HL-60/S4 treated with phorbol 12-myristate 13-acetate at 8.2 ng/mL for 4 days and 3 days (cell line): ENCODE results near the gene FOXP1.
"Not testable (repeated sequence)": the region's sequence is repeated elsewhere in the genome, so short reads cannot be mapped to it uniquely, and the experiment has no call there.

ENCODE experiments used
- in situ Hi-C: fragments of 300-500 bp; cut with MboI; formaldehyde crosslinking; loops from 2 replicates; pipeline ENCODE4 v1.15.0; 2022; ENCODE audit warnings: low sequenced_read_pairs

Gene FOXP1

DNA sequence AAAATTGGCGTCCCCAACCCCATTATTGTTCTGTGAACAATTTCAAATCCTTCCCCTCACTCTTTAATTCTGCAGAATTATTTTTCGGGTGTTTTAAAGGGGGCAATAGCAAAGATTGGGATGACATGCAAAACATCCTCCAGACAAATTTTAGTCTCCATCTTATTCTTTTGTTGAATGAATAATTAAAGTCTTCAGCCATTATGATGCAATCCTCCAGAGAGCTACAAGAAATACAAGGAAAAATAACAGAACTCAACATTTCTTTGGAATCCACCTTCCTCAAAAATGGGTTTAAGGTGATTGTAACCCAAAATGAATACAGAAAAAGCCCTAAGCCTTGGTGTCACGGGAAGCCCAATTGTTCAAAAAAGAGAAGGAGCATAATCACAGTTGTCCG is 49.9 kb downstream of the FOXP1 start:
- in situ Hi-C loops, result no loop called here

DNA sequence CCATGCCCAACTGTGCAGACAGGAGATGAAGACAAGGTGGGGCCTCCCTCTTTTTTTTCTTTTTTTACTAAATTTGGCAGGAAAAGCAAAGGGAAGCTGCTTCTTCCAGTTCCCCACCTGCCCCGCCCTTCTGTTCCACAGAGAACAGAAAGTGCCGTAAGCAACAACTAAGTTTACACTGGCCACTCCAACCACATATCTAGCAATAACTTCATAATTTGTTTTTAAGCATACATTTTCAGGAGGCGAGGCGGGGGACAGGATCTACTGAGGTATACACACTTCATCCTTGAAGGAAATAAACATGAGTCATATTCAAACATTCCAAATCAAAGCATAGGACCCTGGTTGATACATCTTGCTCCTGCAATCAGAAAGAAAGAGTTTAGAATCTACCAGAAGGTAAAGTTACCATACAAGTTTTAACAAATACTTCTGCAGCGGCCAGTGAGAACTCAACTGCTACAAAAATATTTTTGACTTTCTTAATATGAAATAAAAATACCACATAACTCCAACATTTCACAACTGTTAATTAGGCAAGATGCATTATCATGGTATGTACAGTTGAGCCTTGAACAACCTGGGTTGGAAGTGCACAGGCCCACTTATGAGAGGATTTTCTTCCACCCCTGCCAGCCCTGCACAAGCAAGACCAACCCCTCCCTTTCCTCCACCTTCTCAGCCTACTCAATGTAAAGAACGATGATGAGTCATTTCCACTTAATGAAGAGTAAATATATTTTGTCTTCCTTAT is 50.7 kb downstream of the FOXP1 start:
- in situ Hi-C loops, result no loop called here

DNA sequence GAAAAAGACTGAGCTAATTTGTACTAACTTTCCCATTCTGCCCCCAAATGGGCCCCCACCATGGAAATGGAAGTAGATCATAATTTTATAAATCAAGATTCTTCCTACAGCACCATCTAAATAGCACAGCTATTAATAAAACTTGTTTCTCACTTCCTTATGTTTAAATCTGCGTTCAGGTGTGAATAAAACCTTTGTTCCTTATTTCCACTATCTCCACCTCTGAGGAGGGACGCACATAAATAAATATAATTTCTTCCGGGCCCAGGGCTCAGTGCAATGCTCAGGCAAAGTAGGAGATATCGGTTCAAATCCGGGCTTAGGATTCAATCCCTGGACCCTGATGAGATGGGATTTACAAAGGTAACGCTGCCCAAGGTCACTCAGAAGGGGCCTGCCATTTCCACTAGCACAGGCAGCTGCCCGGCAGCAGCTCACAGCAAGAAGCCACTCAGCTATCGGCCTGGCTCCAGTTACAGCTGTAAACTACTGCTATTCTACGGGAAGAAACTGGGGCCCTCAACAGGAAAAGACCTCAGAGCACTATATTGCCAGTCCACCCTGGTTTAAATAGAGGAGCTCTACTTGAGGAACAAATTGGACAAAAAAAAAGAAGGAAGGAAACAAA is 52.5 kb downstream of the FOXP1 start:
- in situ Hi-C loops, result no loop called here

DNA sequence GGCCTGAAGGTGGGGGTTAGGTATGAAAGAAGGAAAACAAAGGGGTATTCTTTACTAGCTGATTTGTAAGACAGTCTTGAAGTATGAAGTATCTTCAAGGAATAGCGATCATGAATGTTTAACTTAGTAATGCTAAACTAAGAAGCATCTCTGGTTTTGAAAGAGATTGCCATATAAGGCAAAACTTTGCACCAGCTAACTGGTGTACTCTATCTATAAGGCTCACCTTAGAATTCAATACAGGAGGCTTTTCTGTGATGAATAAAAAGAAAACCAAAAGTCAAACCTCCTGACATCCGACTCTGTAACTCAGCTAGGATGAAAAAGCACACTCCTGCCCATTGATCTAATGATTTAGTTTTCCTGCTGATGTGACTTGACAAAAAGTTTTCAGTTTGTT is 54.7 kb downstream of the FOXP1 start:
- in situ Hi-C loops, result no loop called here

DNA sequence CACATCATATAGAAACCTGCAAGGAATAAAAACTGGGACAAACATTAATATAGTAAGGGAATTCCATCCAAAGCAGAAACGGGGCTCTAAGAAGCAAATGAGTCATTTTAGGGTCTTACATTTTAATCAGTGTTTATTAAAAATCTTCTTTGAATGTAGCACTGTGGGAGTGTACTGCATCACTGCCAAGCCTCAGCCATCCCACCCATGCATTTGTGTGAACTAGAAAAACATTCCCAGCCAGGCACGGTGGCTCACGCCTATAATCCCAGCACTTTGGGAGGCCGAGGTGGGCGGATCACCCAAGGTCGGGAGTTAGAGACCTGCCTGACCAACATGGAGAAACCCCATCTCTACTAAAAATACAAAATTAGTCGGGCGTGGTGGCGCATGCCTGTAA is 57.1 kb downstream of the FOXP1 start:
- in situ Hi-C loops, result not testable (repeated sequence)

DNA sequence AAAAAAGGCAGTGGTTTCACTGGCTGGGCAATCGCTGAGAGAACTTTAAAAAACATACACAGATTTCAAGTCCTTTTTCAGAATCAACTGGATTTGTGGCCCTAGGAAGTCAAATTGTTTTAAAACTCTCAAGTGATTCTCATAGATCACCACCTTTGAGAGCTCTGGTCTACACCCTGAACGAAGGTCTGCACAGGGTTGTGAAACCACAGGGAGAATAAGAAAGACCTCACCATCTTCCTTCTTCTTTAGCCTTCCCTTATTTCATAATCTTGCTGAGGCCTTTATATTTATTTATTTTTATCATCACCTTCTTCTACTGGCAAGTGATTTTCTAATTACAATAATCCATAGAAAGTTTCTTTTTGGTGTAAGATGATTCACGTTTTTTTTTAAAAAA is 58.1 kb downstream of the FOXP1 start:
- in situ Hi-C loops, result no loop called here

DNA sequence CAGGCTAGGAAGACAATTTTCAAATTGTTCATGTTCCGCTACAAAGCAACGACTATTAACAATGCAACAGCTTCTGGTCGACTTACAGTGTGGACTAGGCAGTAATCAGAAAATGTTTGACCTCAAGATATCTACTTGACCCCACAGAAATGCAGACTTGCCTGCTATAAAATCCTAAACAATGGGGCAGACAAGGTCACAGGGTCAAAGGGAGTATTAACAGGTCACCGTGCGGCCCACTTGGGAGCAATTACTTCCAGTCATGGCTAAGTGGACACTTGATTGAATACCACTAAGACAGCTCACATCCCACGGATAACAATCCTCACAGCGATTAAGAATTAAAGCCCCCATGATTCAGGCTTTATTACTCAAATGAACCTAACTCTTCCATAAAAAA is 58.9 kb downstream of the FOXP1 start:
- in situ Hi-C loops, result no loop called here

DNA sequence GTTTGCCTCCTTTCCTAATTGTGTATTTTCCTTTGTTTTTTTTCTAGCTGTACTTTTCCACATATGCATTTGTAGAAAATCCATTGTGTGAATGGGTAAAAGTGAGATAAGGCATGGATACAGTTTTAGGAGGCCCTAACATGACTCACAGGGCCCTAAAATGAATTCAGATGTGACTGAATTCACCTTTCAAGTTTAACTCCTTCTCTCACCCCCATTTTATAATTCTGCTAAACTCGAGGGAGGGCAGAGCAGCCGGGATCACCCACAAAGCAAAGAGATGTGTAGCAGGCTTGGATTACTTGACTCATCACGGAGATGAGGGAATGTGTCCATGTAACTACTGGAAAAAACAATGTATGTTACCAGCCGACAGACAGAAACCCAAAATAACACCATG is 59.9 kb downstream of the FOXP1 start:
- in situ Hi-C loops, result no loop called here

DNA sequence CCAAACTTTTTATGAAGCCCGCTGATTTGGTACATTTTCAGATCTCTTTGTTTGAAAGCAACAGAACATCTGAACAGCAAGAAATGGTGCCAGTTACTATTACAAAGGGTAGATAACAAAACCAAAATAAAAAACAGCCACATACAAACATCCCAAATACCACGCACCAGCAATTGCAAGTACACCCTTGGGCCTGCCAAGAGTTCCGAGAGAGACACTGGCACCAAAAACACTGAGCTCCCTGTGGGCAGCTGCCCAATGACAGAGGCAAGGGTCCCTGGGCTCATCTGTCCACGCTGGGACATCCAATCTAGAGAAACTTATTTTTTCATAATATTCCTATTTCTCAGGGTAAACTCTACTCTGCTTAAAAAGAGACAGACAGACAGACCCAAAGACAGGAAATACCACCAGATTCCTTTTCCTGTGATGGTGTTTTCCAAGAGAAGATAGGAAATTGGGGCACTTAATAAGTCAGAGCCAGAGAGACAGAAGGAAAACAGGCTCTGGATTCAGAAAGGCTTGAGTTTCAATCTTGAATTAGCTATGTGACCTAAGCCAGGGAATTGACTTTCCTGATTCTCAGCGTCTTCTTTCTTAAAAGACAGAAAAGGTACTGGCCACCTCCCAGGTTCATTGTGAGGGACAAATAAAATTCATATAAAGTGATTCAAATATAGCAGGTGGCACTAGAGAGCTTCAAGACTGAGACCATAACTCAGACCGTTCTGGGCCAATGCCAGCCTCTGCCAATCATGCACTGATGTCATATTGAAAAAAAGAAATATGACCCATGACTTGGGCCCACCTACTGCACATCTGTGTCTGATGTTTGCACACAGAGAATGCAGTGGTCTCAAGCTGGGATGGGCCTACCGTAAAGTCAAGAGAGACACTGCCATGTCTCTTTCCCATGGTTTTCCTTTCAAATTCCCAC is 61.3 kb downstream of the FOXP1 start:
- in situ Hi-C loops, result no loop called here

DNA sequence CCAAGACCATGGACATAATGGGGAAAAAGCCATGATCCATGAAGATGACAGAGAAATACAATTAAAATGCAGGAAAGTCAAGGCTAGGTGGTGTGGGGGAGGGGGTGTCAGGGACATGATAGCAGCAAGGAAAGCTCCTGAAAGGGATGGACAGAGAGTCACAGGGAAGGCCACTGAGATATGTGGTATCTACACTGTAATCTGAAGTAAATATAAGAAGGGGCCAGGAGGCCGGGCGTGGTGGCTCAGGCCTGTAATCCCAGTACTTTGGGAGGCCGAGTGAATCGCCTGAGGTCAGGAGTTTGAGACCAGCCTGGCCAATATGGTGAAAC is 62.5 kb downstream of the FOXP1 start:
- in situ Hi-C loops, result no loop called here

DNA sequence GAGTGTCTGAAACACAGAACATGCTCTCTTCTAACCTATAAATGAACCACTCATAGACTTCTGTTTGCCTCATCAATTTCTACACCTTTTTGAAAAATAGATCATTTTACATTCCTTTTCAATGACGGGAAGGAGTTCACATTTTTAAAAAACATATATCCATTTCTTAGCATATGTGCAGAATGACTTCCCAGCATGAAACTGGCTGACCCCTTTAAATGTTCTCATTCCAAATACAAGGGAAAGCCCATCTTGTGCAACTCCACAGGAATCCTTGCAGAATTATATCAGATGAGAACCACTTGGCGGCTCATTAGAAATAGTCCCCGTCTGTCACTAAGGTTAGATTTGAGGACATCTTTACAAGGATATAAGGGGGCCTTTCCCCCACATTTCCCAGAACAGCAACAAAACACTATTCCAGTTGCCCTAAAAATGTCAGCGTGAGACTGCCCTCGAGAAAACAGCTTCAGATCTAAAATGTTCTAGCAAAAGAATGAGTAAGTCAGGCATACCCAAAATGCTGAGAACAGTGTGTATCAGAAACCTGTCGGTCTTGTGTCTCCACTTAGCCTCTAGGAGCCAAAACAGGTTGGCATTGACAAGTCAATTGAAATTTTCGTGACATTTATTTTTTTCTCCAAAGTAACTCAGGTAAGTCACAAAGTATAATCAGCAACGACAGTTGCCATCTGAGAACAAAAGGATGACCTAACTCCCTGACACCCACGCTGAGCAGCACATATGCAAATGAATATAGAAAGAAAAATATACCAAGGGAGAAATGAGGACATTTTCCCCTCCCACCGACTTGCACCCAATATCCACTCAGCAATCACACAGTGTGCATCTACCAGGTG is 63.1 kb downstream of the FOXP1 start:
- in situ Hi-C loops, result no loop called here

DNA sequence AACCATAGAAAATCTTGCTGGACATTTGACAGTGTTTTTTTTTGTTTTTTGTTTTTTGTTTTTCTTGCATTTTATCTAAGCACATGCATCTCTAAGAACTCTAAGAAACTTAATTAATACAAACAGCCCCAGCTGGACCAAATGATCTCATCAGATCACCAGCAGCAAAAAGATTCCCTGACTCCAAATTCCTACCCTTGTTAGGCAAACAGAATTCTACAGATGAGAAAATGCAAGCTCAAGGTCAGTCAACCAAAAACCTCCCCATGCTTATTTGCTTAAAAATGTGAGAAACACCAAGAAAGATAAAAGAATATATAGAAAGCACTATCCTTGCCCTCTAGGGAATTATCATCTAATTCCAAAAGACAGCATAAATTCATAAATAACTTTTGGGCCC is 65.4 kb downstream of the FOXP1 start:
- in situ Hi-C loops, result no loop called here

DNA sequence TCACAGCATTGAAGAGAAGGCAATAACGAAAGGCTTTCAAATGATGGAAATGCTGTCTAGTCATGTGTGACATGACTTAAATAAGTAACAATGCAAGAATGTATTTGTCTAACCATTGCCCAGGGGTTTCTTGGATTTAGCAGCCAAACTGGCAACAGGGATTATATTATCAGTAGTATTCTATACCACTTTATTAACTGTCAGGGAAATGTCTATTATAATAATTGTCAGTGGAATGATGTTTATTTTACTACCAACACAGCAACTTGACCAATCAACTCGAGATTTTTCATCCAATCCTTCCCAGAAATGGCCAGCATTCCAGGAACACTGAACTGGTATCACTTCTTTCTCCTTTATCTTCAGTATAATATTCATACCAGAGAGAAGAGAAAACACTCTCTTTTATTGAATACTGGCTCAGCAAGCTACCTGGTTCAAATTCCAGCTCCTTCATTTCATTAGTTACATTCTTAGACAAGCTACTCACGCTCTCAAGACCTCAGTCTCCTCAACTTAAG is 66.2 kb downstream of the FOXP1 start:
- in situ Hi-C loops, result no loop called here

DNA sequence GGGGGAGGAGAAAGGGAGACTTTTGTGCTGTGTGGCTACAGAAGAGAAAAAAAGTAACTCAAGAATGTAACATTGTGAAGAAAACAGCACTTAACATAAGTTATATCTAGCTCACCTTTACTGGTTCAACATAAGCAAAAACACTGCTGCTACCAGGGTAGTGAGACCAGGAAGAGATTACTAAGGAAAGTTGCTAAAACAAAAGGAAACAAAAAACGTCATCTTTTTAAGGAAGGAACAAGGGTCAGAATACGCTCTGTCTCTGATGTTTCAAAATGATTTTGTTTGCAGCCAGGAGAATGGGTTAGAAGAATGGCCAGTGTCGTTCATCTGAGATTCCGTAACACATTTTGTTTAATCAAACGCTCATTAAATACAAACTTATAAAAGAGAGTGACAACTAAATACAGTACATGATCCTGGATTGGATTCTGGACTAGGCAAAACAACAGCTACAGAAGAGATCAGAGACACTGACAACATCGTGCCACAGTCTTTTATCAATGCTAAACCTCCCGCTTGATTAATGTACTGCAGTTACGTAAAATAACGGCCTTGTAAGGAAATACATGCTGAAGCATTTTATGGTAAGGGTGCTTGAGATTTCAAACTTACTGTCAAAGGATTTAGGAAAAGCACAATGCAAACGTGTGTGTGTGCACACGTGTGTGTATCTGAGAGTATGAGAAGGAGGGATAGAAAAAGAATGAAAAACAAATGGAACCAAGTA is 67.7 kb downstream of the FOXP1 start:
- in situ Hi-C loops, result no loop called here

DNA sequence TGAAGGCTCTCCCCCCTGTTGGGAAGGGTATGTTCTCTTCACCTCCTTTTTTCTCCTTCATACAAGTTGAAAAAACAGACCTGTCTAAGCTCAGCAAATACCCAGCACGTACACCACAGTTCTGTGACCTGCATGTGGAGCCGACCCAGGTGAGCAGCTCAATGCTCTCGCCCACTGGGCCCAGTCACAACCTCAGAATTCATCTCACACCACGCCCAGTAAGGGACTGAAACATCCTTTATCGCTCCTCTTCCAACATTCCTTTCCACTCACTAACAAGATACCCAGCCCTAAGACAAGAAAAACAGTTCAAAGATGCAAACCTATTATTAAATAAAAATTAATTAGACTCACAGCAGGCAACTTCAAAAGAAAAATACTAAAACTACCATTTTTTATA is 68.9 kb downstream of the FOXP1 start:
- in situ Hi-C loops, result no loop called here

DNA sequence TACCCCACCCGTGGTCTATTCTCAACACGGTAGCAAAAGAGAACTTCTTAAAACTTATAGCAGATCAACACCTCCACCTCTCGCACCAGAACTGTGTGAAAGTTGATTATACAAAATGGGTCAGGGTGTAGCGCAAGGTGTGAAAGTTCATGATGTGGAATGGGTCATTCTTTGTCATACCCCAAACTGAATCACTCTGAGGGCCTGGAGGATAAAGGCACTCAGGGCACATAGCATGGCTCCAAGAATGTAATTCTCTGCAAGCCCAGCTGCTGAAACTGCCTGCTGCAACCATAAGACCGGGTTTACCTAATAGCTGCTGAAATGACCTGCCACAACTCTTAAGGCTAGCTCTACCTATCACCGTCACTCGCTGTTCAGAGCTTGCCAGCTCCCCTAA is 70.0 kb downstream of the FOXP1 start:
- in situ Hi-C loops, result no loop called here

DNA sequence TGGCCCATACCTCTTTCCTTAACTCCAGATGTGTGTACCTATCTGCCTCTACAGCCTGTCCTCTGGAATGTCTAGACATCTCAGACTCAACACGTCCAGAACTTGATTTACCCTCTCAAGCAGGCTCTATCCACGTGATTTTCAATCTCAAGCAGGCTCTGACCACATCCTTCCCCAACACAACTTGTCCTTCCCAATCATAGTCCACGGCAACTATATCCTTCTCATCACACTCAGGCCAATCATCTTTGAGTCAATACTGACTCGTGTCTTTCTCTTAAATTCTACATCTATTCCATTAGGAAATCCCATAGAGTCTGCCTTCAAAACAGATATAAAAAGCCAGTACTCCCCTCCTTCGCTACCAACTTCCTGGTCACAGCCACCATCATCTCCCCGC is 70.4 kb downstream of the FOXP1 start:
- in situ Hi-C loops, result no loop called here

DNA sequence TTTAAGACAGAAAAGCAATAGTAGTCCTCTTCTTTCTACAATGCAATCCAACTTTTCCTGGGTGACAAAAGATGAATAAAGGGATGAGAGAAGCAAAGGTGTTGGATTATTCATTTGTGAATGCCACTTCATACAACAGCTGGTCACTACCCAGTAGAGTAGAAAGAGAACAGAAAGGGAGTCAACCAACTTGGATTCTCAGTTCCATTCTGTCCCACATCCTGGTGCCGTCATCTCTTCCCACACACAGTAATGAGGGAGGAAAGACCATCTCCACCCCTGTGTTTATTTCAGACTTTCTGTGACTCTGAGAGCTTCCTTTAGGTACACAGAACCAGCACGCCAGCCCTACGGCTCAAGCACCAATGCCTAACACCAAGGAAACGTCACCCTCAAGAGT is 71.0 kb downstream of the FOXP1 start:
- in situ Hi-C loops, result no loop called here

DNA sequence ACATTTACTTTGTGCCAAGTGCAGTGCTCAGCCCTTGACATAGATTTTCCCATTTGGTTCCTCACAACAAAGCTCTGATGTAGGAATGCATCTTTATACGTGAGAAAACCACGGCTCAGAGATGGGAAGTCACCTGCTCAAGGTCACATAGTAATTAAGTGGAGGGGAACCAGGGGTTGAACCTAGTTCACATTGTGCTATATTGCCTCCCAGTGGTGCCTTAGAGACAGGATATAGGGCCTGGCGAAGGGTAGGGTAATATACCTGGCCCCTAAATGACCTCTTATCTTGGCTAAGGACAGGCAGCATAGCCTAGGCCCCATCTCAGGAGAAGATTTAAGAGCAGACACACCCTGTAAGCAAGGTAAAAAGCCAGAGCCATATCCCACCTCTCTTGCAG is 71.5 kb downstream of the FOXP1 start:
- in situ Hi-C loops, result no loop called here

DNA sequence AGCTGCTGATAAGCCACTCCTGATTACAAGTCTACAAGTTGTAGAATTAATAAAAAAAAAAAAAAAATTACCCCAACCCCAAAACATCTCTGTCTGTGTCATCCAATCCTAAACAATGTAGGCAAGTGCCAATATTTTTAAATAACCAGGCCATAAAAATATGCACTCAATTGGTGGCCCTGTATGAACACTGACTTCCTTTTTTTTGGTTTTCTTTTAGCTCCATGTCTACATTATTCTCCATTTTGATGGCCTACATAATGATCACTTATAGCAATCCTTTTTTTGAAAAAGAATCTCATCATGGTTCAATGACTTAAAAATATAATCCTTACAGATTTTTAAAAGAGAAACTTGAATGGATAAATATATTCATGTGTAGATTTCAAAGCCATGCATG is 72.1 kb downstream of the FOXP1 start:
- in situ Hi-C loops, result no loop called here
